Omental fat pad (tissue), 4 donors: ENCODE data around the gene MYO16. TPM values are rescaled to one million over a fixed set of nuclear protein-coding genes. Genes with fewer than 3 reads are reported as not detected.
"Not testable (repeated sequence)": the region's sequence is repeated elsewhere in the genome, so short reads cannot be mapped to it uniquely, and the experiment has no call there.

Source experiments
- ATAC-seq: fragments of 150-250 bp; one replicate; pipeline ENCODE4 v1.9.1; 2016; ENCODE audit warnings: mild to moderate bottlenecking, moderate library complexity; ENCODE audit not compliant: low FRiP score
- DNase-seq: peaks from one replicate; pipeline ENCODE4 v3.0.0-alpha.2; 2019; ENCODE audit warnings: low spot score
- CTCF ChIP-seq, 3 donors: fragments of 450-650 bp; IDR thresholded peaks; one replicate each; pipeline ENCODE4 v1.5.1; 2016 to 2017; ENCODE audit warnings: antibody characterized with exemption in 3 of 3, mild to moderate bottlenecking in 3 of 3, moderate library complexity in 2 of 3
- total RNA-seq, 4 donors: library from RNA; depleted of rRNA; stranded (reverse); fragments of >200 nt; gene quantifications; one replicate each; pipeline ENCODE4 v1.1.0, GENCODE V29; 2016

The MYO16 gene
- total RNA-seq, 4 donors from 2014 or later: 0.48 to 1.9 (median 0.93) TPM; not detected in 1

DNA sequence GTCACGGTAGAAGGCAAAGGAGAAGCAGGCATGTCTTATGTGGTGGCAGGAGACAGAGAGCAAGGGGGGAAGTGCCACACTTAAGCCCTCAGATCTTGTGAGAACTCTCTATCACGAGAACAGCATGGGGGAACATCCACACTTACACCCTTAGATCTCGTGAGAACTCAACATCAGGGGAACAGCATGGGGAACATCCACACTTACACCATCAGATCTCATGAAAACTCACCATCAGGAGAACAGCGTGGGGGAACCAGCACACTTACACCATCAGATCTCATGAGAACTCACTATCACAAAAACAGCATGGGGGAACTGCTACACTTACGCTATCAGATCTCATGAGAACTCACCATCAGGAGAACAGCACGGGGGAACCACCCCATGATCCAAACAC, 445.0 kb downstream of the MYO16 start:
- no peak for ATAC-seq
- TF ChIP-seq CTCF (IDR thresholded peaks at IDR 0.05): no peak
- DNase-seq: no peak

DNA sequence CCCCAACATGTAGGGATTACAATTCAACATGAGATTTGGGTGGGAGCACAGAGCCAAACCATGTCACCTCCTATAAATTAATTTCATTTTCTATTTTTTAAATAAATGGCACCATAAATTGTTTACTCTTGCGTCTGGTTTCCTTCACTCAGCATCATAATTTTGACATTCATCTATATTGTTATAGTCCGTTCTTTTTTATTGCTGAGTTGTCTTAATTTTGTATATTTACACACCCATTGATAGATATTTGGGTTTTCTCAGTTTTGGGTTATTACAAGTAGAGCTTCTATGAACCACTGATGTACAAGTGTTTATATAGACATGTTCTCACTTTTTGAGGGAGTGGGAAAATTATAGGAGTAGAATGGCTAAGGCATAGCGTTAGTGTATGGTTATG, 445.4 kb downstream of the MYO16 start:
- ATAC-seq (no peak), DNase-seq (no peak)
- TF ChIP-seq CTCF (IDR thresholded peaks at IDR 0.05): no peak

DNA sequence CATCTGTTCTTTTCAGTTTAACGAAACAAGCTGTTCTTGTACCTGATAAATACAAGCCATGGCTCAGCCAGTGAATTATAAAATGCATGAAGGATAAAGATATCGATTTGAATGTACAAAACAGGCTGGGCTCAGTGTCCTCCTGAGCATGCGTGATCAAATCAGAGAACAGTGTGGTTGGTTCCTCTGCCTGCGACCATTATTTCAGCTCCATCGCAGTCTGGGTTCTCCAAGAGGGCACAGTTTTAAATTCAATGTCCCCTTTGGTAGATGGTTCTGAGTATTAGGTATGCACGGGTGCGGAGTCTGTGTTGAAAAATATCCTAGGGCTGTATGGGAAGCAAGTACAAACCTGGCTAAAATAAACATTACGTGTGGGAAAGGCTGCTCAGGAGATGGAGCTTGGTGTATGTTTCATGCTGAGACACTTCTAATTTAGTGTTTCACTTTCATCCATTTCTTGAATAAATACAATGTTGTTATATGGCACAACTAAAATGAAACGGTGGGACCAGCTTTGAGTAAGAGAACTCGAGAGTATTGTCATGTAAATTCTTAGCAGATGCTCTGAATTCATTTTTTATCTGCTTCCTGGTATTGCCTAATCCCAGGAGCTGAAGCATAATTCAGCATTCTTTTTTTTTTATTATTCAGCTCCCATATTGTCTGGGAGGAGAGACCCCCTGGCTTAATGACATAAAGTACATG, 458.7 kb downstream of the MYO16 start:
- TF ChIP-seq CTCF (IDR thresholded peaks at IDR 0.05): no peak
- ATAC-seq: no peak
- DNase-seq: no peak

DNA sequence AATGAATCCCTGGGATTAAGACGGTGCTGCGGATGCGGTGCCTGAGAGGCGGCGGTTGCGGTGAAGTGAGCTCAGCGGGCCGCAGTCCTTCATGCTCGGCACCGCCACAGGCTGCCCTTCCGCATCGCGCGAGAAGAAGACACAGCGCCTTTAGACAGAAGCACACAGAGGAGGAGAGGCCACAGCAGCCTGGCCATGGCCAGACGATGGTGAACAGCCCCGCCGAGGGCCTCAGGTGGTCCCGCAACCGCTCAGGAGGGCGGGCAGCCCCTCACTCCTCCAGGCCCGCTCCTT, 459.2 kb downstream of the MYO16 start:
- no peak for ATAC-seq
- no peak for TF ChIP-seq CTCF (IDR thresholded peaks at IDR 0.05)
- DNase-seq: no peak

GRCh38 chr13:109090796-109091195, 461.4 kb downstream of the MYO16 start:
- no peak for ATAC-seq
- DNase-seq: no peak
- no peak for TF ChIP-seq CTCF (IDR thresholded peaks at IDR 0.05)

DNA sequence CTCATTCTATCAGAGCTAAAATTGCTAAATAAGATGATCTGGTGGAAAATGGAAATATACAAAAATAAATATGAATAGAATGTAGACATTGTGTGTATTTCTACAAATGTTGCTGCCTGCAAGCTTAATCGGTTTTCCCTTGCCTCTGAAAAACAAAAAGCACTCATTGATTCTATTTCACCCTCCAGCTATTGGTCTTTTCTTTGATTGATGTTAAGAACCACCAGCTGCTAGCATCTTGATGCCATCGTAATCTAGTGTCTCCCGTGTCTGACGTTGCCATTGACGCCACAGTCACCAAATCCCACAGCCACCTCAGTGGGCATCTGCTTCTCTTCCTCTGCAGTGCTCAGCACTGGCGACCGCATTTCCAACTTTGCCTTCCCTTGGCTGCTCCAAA, 461.8 kb downstream of the MYO16 start:
- ATAC-seq (no peak), DNase-seq (no peak)
- no peak for TF ChIP-seq CTCF (IDR thresholded peaks at IDR 0.05)

- not testable (repeated sequence) for ATAC-seq, DNase-seq
These were observed 462.8 kb downstream of the MYO16 start for GRCh38 chr13:109092186-109092585.

DNA sequence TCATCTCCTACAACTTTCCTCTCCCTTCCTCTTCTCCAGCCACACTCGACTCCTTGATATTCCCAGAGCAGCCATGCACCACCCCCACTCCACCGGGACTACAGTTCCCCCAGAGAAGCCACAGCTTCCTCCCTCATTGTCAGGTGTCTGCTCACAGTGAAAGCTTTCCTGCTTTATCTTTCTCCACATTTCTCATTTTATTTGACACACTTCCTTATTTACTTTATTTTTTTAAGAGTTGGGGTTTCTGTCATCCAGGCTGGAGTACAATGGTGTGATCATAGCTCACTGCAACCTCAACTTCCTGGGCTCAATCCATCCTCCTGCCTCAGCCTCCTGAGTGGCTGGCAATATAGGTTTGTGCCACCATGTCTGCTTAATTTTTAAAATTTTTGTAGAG, 464.6 kb downstream of the MYO16 start:
- TF ChIP-seq CTCF (IDR thresholded peaks at IDR 0.05): no peak
- DNase-seq: no peak
- no peak for ATAC-seq
